Mammary epithelial cell (primary cell): ENCODE measurements around the gene SRRD.

Experiments used
- CTCF ChIP-seq, 2 donors: IDR thresholded peaks in 1 of 2; conservative IDR thresholded peaks in 1 of 2; 2 replicates each; pipeline ENCODE4 v1.5.1; 2011 to 2012; ENCODE audit warnings: inconsistent platforms in 2 of 2, low read length in 2 of 2, mild to moderate bottlenecking in 2 of 2, control low read depth in 1 of 2, low read depth in 1 of 2; ENCODE audit not compliant: insufficient read depth in 1 of 2; ENCODE audit errors: extremely low read depth in 1 of 2
- EZH2 ChIP-seq: IDR thresholded peaks from 2 replicates; pipeline ENCODE4 v1.6.1; 2012; ENCODE audit warnings: low read length, inconsistent platforms, borderline replicate concordance

- TF ChIP-seq CTCF (conservative IDR thresholded peaks at IDR 0.05 in 1 of 2, IDR thresholded peaks at IDR 0.05 in 1 of 2; ENCODE audit: extremely low read depth in 1 of 2, insufficient read depth in 1 of 2, low read depth in 1 of 2, low read length in 2 of 2) (no peak), EZH2 (no peak)
These were observed 6.3 kb upstream of the SRRD start for GRCh38 chr22:26477341-26477731.
